ENCODE results near the gene LSM2.

DNA sequence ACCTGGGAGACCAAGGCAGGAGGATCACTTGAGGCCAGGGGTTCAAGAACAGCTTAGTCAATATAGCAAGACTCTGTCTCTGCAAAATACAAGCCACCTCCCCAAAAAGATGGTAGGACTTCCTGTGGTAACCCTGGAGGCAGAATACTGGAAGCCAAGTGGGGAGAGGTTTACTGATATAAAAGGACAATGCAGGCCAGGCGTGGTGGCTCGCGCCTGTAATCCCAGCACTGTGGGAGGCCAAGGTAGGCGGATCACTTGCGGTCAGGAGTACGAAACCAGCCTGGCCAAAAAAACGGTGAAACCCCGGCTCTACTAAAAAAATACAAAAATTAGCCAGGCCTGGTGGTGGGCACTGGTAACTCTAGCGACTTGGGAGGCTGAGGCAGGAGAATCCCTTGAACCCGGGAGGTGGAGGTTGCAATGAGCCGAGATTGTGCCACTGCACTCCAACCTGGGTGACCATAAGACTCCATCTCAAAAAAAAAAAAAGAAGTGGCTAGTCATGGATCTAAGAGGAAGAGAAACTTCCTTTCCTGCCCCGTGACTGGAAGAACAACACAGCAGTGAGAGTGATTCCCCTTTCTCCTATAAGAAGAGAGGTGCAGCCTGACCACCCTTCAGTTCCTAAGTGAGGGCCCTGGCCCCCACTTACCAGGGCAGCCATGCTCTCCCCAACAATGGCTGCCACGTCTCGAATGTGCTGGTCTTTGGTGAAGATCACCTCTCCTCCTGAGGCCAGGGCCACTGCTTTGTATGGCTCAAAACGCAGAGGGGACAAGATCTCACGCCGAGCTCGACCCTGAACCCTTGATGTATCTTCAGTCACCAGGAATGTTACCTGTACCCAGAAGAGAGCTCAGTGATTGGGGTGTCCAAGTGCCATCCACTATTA is 38.2 kb downstream of the LSM2 start:
- no peak for TF ChIP-seq CTCF (IDR thresholded peaks at IDR 0.05)
- no peak for TF ChIP-seq EP300 (IDR thresholded peaks at IDR 0.05)
- no peak for TF ChIP-seq POLR2AphosphoS5 (IDR thresholded peaks at IDR 0.05)
- no peak for TF ChIP-seq POLR2A (IDR thresholded peaks at IDR 0.05)

Measured in upper lobe of left lung (tissue), 4 donors.